Activated naive CD4-positive, alpha-beta T cell treated with anti-CD3 and anti-CD28 coated beads, Interleukin-2, amount 10 ng/mL, durations not matched to agents 7 days and 5 days (primary cell): ENCODE data around the gene PTH1R.

Source experiments
- CTCF ChIA-PET: fragments of 350-600 bp; sonication (Branson Sonifier 250); formaldehyde crosslinking; loops from one replicate; lab custom pipeline; 2021; ENCODE audit warnings: antibody characterized with exemption; lab: Charles Lee
- DNase-seq: peaks from one replicate; pipeline ENCODE4 v3.0.0-alpha.2; 2020
- H3K27ac Mint-ChIP-seq: one replicate; pipeline ENCODE4 v1.8.0; 2021; ENCODE audit warnings: mild to moderate bottlenecking, moderate library complexity, mixed read lengths
- H3K27me3 Mint-ChIP-seq: one replicate; pipeline ENCODE4 v1.8.0; 2021; ENCODE audit warnings: mild to moderate bottlenecking, mixed read lengths
- H3K36me3 Mint-ChIP-seq: one replicate; pipeline ENCODE4 v1.8.0; 2021; ENCODE audit warnings: mixed read lengths
- H3K4me1 Mint-ChIP-seq: one replicate; pipeline ENCODE4 v1.8.0; 2021; ENCODE audit warnings: mixed read lengths
- H3K4me3 Mint-ChIP-seq: one replicate; pipeline ENCODE4 v1.8.0; 2021; ENCODE audit warnings: mild to moderate bottlenecking, moderate library complexity, mixed read lengths
- H3K9me3 Mint-ChIP-seq: one replicate; pipeline ENCODE4 v1.8.0; 2021; ENCODE audit warnings: mixed read lengths

Gene PTH1R

DNA sequence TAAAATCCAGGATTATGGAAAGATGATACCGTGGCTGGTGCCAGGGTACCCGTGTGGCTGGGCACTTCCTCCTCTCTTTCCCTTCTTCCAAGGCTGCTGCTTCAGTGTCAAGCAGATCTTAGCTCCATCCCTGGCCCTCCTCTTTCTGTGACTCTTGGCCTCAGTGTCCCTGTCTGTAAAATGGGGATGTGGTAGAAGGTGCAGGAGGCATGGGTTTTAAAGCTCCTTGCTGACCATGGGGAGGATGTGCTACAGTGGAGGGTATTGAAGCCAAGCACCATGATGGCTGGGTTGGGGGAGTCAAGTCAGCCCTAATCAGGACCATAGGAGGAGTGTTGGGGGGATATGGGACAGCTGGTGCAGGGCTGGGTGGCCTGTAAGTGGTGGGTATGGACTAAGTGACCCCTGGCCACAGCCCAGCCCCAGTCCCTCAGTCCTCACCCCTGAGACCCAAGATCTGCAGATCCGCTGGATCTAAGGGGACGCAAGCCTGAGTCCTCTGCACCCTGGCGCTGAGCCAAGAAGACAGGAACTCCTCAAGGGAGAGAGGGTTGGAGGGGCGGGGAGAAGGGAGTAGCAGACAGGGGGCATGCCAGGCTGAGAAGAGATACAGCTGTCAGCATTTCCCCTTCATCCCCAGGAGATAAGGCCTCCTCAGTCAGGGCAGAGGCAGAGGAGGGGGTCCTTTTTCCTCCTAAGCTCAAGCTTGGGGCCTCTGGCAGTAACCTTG is 12.0 kb downstream of the PTH1R start:
- no peaks in the 10 kb centered on the region for H3K9me3 Mint-ChIP-seq
- H3K36me3 Mint-ChIP-seq: no peaks in the 10 kb centered on the region
- H3K27ac Mint-ChIP-seq: no peak overlapping the region
- CTCF ChIA-PET: interaction anchor here (0.6 to 0.9 kb wide), 3 partner anchors 23 to 532 kb away, joined by 3 read pairs; no protein-coding TSS in a partner anchor
- H3K4me1 Mint-ChIP-seq: peaks cover 3% of the 10 kb centered on the region
- no peak overlapping the region for H3K4me3 Mint-ChIP-seq
- H3K27me3 Mint-ChIP-seq: peaks cover 94% of the 10 kb centered on the region
- DNase-seq: no peak

DNA sequence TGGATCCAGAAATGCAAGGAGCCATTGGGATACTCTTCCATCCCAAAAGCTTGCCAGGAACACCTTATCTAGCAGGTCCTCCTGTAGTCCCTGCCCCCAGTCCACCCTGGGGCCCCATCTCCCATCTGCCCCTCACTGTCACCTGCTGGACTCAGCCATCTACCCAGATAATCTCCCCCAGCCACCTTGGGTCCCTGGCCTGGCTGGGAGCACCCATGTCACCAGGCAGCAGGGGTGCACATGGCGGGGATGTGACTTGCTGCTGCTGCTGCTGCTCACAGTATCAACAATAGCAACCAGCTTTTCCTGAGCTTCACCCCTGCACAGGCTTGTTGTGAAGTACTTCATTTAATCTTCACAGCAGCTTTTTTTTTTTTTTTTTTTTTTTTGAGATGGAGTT is 12.6 kb downstream of the PTH1R start:
- Mint-ChIP-seq H3K4me1 (peaks cover 3% of the 10 kb centered on the region), H3K9me3 (no peaks in the 10 kb centered on the region), H3K36me3 (no peaks in the 10 kb centered on the region), H3K27ac (no peak overlapping the region), H3K4me3 (no peak overlapping the region), H3K27me3 (peaks cover 91% of the 10 kb centered on the region)
- CTCF ChIA-PET: interaction anchor here (0.8 to 0.9 kb wide), 2 partner anchors 23 to 401 kb away, joined by 3 read pairs; no protein-coding TSS in a partner anchor
- DNase-seq: no peak

DNA sequence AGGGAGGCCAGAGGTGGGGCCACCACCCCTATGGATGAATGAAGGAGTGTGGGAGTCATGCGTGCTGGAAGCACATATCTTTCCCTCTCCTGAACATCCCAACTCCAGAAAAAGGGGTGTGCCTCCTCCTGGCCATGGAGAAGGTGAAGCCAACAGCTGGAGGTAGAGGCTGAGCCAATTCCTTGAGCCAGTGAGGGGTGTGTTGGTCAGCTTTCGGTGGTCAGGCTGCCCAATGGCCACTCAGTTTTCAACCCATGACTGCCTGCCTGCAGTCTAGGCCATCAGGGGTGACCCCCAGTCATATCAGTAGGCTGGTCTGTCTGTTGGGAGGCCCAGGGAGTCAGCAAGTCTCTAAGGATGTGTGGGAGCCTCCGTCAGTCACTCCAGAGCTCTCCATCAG is 13.6 kb downstream of the PTH1R start:
- peaks cover 3% of the 10 kb centered on the region for H3K4me1 Mint-ChIP-seq
- CTCF ChIA-PET: interaction anchor here (1.2 kb wide), 1 partner anchor 186 kb away, joined by 4 read pairs; no protein-coding TSS in a partner anchor
- peaks cover 91% of the 10 kb centered on the region for H3K27me3 Mint-ChIP-seq
- no peak overlapping the region for H3K4me3 Mint-ChIP-seq
- no peaks in the 10 kb centered on the region for H3K9me3 Mint-ChIP-seq
- H3K27ac Mint-ChIP-seq: no peak overlapping the region
- H3K36me3 Mint-ChIP-seq: no peaks in the 10 kb centered on the region
- DNase-seq: no peak

DNA sequence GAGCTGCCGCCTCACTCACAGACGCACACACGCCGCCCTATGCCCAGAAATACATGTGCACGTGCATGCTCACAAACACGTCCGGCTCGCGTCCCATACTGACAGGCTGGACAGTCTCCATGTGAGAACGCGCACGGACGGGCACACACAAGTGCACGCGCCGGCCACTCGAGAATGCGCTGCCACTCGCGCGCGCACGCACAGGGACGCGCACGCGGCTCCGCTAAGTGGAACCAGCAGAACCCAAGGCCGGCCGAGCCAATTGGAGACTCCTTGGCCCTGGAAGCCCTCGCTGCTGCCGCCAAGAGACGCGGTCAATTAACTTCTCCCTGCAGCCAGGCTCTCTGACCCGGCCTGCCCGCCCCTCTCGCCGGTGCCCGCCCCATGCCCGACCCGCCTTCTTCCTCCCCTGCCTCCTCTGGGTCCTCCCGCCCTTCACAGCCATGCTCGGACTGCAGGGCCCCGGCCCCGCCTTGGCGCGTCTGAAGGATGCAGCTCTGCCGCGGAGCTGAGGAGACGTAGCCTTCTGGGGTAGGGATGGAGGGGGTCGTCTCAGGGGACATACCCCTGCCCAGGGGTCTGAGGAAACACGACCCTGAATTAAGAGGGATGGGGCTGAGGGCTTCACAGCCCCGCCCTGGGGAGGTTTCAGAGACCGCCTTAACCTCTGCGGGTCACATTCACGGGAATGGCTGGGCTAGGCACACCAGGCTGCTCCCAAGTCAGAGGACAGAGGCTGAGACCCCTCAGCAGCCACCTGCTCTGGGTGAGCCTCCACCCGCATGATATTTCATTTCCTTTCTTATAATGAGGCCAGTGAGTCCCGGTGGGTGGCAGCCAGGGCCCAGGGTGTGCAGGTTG is 15.0 kb downstream of the PTH1R start:
- Mint-ChIP-seq H3K9me3 (no peaks in the 10 kb centered on the region), H3K4me1 (peaks cover 3% of the 10 kb centered on the region), H3K27me3 (peaks cover 92% of the 10 kb centered on the region), H3K36me3 (no peaks in the 10 kb centered on the region), H3K4me3 (peak overlapping the region; percentile 56), H3K27ac (no peak overlapping the region)
- CTCF ChIA-PET: interaction anchor here (2.0 kb wide), 1 partner anchor 23 kb away, joined by 4 read pairs; no protein-coding TSS in a partner anchor
- DNase-seq: peak; percentile 32

DNA sequence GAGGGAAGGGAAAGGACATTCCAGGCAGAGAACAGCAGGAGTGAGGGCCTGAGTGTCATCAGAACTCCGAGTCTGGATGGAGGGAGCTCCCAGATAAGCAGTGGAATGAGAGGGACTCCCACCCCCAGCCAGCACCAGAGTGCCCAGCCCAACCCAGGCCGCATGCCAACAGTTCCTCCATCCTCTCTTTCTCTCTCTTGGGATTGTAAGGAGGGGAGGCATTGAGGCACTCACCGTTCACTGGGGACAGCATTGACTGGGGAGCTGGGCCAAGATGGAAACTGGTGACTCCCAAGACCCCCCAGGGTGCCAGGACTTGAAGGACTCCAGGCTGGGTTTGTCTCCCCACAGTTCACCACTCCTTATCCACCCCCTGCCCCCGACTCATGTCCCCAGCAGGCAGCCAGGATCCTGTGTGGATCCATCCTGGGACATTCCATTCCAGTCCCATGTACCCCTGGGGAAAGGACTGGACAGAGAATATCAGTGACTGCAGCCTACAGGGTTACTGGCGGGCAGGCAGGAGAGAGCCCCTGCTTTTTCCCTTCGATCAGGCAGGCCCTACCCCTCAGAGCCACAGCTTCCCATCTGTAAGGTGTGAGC is 15.7 kb downstream of the PTH1R start:
- CTCF ChIA-PET: interaction anchor here (2.0 to 2.8 kb wide), 2 partner anchors 24 to 190 kb away, joined by 4 to 28 read pairs; no protein-coding TSS in a partner anchor
- DNase-seq: no peak
- Mint-ChIP-seq H3K4me1 (peaks cover 3% of the 10 kb centered on the region), H3K27me3 (peaks cover 97% of the 10 kb centered on the region), H3K36me3 (no peaks in the 10 kb centered on the region), H3K9me3 (no peaks in the 10 kb centered on the region), H3K4me3 (no peak overlapping the region), H3K27ac (no peak overlapping the region)

DNA sequence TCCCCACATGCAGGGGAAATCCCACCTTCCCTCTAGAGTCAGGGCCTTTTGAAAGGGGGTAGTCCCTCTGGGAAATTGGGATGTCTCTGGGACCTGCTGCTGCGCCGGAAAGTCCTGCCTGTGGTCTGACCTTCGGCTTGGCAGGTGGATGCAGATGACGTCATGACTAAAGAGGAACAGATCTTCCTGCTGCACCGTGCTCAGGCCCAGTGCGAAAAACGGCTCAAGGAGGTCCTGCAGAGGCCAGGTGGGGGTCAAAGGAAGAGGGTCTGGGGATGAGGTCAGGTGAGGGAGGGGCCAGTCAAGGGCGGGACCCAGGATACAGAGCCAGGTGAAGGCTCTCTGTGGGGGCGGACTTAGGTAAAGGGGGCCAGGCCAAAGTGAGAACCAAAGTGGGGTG is 16.2 kb downstream of the PTH1R start:
- Mint-ChIP-seq H3K4me1 (peaks cover 3% of the 10 kb centered on the region), H3K36me3 (no peaks in the 10 kb centered on the region), H3K27ac (no peak overlapping the region), H3K27me3 (peaks cover 97% of the 10 kb centered on the region), H3K4me3 (no peak overlapping the region), H3K9me3 (no peaks in the 10 kb centered on the region)
- CTCF ChIA-PET: interaction anchor here (1.4 to 2.8 kb wide), 4 partner anchors 25 to 198 kb away, joined by 4 to 28 read pairs (median 6); no protein-coding TSS in a partner anchor
- DNase-seq: no peak

DNA sequence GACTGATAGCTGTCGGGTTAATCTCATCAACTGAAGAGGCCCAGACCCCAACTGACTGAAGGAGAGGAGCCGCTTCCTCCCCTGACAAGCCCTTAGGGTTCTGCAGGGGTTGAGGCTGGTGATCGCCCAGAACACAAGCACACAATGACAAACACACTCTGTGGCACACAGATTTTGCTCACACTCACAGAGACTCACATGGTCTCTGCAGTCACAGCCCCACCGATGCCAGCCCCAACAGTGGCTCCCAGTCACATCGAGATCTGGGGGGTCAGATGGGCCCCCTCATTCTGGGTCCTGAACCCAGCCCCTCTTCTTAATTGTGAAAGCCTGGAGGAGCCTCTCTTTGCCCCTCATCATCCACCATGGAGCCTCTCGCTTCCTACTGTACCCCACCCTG is 16.7 kb downstream of the PTH1R start:
- Mint-ChIP-seq H3K36me3 (no peaks in the 10 kb centered on the region), H3K4me1 (peaks cover 3% of the 10 kb centered on the region), H3K4me3 (no peak overlapping the region), H3K9me3 (no peaks in the 10 kb centered on the region), H3K27ac (no peak overlapping the region), H3K27me3 (peaks cover 97% of the 10 kb centered on the region)
- DNase-seq: no peak
- CTCF ChIA-PET: interaction anchor here (0.8 to 2.8 kb wide), 9 partner anchors 23 to 474 kb away, joined by 3 to 28 read pairs (median 4); partner anchors contain the start of genes ALS2CL and MYL3

DNA sequence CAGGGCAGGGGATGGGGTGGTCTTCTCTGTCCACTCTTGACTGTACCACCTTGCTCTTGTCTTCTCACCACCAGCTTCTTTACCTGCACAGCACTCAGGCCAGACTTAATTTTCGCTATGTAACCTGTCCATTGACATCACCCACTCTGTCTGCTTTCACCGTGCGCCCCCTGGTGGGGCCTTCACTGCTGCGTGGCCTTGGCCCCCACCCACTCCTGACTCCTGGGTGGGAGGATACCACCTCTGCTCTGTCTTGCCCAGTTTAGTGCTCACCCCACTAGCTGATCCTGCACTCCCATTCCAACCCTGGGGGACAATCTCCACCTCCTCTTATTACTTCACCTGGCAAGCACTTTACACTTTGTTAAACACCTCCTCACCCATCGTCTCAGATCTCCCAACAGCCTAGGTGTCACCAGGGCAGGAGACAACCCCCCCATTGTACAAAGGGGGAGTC is 17.7 kb downstream of the PTH1R start:
- H3K27ac Mint-ChIP-seq: no peak overlapping the region
- no peaks in the 10 kb centered on the region for H3K36me3 Mint-ChIP-seq
- CTCF ChIA-PET: interaction anchor here (0.6 to 2.8 kb wide), 20 partner anchors 10 to 473 kb away, joined by 3 to 28 read pairs (median 4); partner anchors contain the start of genes ALS2CL and MYL3
- no peak overlapping the region for H3K4me3 Mint-ChIP-seq
- peaks cover 3% of the 10 kb centered on the region for H3K4me1 Mint-ChIP-seq
- DNase-seq: peak; percentile 86
- peaks cover 97% of the 10 kb centered on the region for H3K27me3 Mint-ChIP-seq
- no peaks in the 10 kb centered on the region for H3K9me3 Mint-ChIP-seq

DNA sequence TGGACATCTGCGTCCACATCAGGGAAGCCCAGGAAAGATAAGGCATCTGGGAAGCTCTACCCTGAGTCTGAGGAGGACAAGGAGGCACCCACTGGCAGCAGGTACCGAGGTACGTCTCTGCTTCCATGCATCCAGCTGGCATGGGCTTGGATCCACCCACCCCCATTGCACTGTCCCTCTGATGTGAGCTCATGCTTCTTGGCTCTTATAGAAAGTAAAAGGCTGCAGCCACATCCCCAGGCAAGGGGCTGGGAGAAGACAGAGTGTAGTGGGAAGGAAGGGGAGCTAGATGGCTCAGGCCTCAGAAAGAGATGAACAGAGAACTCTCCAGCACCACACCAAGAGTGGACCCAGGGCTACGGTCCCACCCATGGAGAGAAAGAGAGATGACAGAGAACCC is 18.2 kb downstream of the PTH1R start:
- peaks cover 97% of the 10 kb centered on the region for H3K27me3 Mint-ChIP-seq
- DNase-seq: no peak

DNA sequence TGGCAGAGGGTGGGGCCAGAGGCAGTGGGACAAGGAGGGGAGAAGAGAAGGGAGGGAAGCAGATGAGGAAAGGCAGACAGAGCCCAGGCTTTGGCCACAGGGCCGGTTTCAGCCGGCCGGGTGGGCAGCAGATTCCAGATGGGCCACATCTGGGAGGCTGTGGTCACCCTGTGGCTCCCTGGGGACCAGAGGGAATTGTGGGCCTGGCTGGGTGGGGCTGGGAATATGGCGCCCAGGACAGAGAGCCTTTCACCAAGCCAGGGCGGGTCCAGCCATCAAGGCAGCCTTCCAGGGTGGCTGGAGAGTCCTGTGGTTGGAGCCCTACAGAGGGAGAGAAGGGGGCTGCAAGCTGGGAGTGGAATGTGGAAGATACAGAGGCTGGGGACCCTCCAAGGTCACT is 18.9 kb downstream of the PTH1R start:
- DNase-seq: no peak
- CTCF ChIA-PET: interaction anchor here (0.6 to 2.4 kb wide), 9 partner anchors 13 to 268 kb away, joined by 3 to 15 read pairs (median 5); partner anchors contain the start of gene MYL3
- Mint-ChIP-seq H3K36me3 (no peaks in the 10 kb centered on the region), H3K27me3 (peaks cover 93% of the 10 kb centered on the region), H3K4me1 (peaks cover 3% of the 10 kb centered on the region), H3K9me3 (no peaks in the 10 kb centered on the region), H3K4me3 (no peak overlapping the region), H3K27ac (no peak overlapping the region)

More for the DNA sequence above, 18.2 kb downstream of the PTH1R start:
- no peaks in the 10 kb centered on the region for H3K9me3 Mint-ChIP-seq
- H3K4me1 Mint-ChIP-seq: peaks cover 3% of the 10 kb centered on the region
- CTCF ChIA-PET: interaction anchor here (0.6 to 2.8 kb wide), 16 partner anchors 13 to 269 kb away, joined by 3 to 28 read pairs (median 5); partner anchors contain the start of gene MYL3
- no peak overlapping the region for H3K4me3 Mint-ChIP-seq
- H3K36me3 Mint-ChIP-seq: no peaks in the 10 kb centered on the region
- no peak overlapping the region for H3K27ac Mint-ChIP-seq

DNA sequence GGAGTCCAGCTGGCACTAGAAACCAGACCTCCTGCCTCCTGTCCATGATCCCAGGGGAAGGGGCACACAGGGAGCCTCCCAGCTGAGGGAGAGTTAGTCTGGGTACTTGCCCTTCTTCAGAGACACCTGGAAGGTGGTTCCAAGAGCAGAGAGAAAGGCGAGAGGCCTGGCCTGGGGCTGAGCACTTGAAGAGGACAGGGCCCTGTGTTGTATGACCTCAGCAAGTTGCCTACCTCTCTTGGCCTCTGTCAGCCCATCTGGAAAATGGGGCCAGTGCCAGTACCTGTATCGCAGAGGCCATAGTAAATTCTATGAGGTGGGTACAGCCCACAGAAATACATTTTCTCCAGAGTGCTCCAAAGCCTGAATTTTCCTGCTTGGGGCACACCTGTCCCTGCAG is 19.5 kb downstream of the PTH1R start:
- Mint-ChIP-seq H3K36me3 (no peaks in the 10 kb centered on the region), H3K27me3 (peaks cover 90% of the 10 kb centered on the region), H3K27ac (no peak overlapping the region), H3K4me1 (peaks cover 3% of the 10 kb centered on the region), H3K9me3 (no peaks in the 10 kb centered on the region), H3K4me3 (no peak overlapping the region)
- CTCF ChIA-PET: interaction anchor here (0.7 to 2.4 kb wide), 3 partner anchors 13 to 189 kb away, joined by 3 to 15 read pairs (median 4); no protein-coding TSS in a partner anchor
- no peak for DNase-seq

DNA sequence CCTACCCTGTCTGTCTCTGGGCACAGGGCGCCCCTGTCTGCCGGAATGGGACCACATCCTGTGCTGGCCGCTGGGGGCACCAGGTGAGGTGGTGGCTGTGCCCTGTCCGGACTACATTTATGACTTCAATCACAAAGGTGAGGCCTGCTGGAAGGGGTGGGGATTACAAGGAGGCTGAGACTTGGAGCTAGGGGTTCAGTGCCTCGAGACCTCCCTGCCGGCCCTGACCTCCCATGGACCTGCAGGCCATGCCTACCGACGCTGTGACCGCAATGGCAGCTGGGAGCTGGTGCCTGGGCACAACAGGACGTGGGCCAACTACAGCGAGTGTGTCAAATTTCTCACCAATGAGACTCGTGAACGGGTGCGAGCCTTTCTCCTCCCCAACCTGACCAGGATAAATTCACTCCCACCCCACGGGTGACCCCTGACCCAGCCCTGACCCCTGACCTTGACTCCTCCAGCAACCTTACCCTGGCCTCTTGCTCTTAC is 20.4 kb downstream of the PTH1R start:
- peaks cover 82% of the 10 kb centered on the region for H3K27me3 Mint-ChIP-seq
- CTCF ChIA-PET: interaction anchor here (0.9 to 1.6 kb wide), 2 partner anchors 11 to 12 kb away, joined by 3 to 4 read pairs; no protein-coding TSS in a partner anchor
- DNase-seq: no peak
- no peak overlapping the region for H3K27ac Mint-ChIP-seq
- no peaks in the 10 kb centered on the region for H3K9me3 Mint-ChIP-seq
- no peak overlapping the region for H3K4me3 Mint-ChIP-seq
- H3K4me1 Mint-ChIP-seq: no peaks in the 10 kb centered on the region
- H3K36me3 Mint-ChIP-seq: no peaks in the 10 kb centered on the region
